Ovary (tissue), 9 donors: ENCODE results near the gene POLR3H. TPM values are rescaled to one million over a fixed set of nuclear protein-coding genes. Genes with fewer than 3 reads are reported as not detected.
A peak's percentile ranks its signal among the peaks of the same experiment; 100 is the strongest.

Experiments used
- DNase-seq, 5 donors: peaks; one replicate each; pipeline ENCODE4 v3.0.0-alpha.2; 2019 to 2020
- H3K27ac ChIP-seq, 2 donors: fragments of 200-600 bp; one replicate each; pipeline versions ENCODE4 v1.5.1 to v1.8.0; 2019 to 2022
- H3K27me3 ChIP-seq: fragments of 200-600 bp; one replicate; pipeline ENCODE4 v1.8.0; 2022
- H3K36me3 ChIP-seq: fragments of 200-600 bp; sonication (generic); one replicate; pipeline ENCODE4 v1.5.1; 2019
- H3K4me1 ChIP-seq: one replicate; pipeline ENCODE4 v1.8.1; 2013; ENCODE audit warnings: mild to moderate bottlenecking, moderate library complexity; ENCODE audit not compliant: insufficient read depth
- H3K4me3 ChIP-seq: fragments of 200-600 bp; sonication (generic); one replicate; pipeline ENCODE4 v1.5.1; 2017
- H3K9me3 ChIP-seq, 2 donors: fragments of 200-600 bp in 1 of 2; sonication (generic) in 1 of 2; one replicate each; pipeline versions ENCODE4 v1.5.1 to v1.8.1; 2013 to 2019; ENCODE audit warnings: mild to moderate bottlenecking in 1 of 2, moderate library complexity in 1 of 2
- CTCF ChIP-seq, 3 donors: fragments of 450-650 bp in 2 of 3; fragments of 200-600 bp in 1 of 3; IDR thresholded peaks; one replicate each; pipeline versions ENCODE4 v1.5.1 to v1.8.0; 2016 to 2022; ENCODE audit warnings: antibody characterized with exemption in 3 of 3, mild to moderate bottlenecking in 1 of 3
- EP300 ChIP-seq: sonication (generic); formaldehyde crosslinking; IDR thresholded peaks from one replicate; pipeline ENCODE4 v1.6.1; 2017; ENCODE audit warnings: antibody characterized with exemption
- POLR2A ChIP-seq: fragments of 450-650 bp; IDR thresholded peaks from one replicate; pipeline ENCODE4 v1.6.1; 2017; ENCODE audit warnings: antibody characterized with exemption, mild to moderate bottlenecking, moderate library complexity
- WGBS, 3 donors: extraction: QIAGEN DNeasy Blood & Tissue Kit in 1 of 3; methylation state at CpG; one replicate each; pipeline versions ENCODE4 v1.1.5 to v1.1.7; 2013 to 2017; 5-methylcytosine and 5-hydroxymethylcytosine counted together
- intact Hi-C, 4 donors: fragments of 100-400 bp; cut with DNase I; formaldehyde crosslinking; loops; one replicate each; pipeline versions ENCODE4 v1.11.0 to v1.15.1; 2022 to 2023
- polyA plus RNA-seq, 2 donors: library from polyadenylated mRNA; stranded (reverse); fragments of 200-250 nt in 1 of 2; fragments of 350-450 nt in 1 of 2; fragmentation: Illumina TruSeq in 1 of 2; extraction: RNeasy Lipid Tissue Mini Kit (QIAGEN cat#74804) in 1 of 2; gene quantifications; one replicate each; pipeline ENCODE4 v1.2.3, GENCODE V29; 2013 to 2014
- total RNA-seq, 7 donors: library from RNA; depleted of rRNA in 2 of 7; stranded (reverse); fragments of >200 nt in 2 of 7; fragmentation: NEBNext Ultra II Directional in 3 of 7; extraction: Animal tissue kit (Norgen Biotek cat#: 25700) in 3 of 7; gene quantifications; one replicate each; pipeline versions ENCODE4 v1.1.0 to v1.2.4, GENCODE V29; 2016 to 2023
- donor health status: DM: no; HTN: no; CAD: no; lungs with moderate emphysema.
- donor health status: DM: no; HTN: no; CAD: no.
- donor health status: Bipolar disorder and iron deficiency.
- donor health status: DM: yes; HTN: yes; CAD: no.
- donor health status: DM: no; HTN: no; CAD: no.
- donor health status: DM: yes; HTN: yes; CAD: no.

Gene POLR3H
- total and polyA plus RNA-seq, 9 donors: 15.7 to 84.6 (median 49.6) TPM

- intact Hi-C loops: no loop called here
- Histone ChIP-seq H3K4me3 (no peak overlapping the region), H3K27me3 (no peaks in the 10 kb centered on the region), H3K4me1 (peaks cover 2% of the 10 kb centered on the region), H3K36me3 (no peaks in the 10 kb centered on the region), H3K9me3 (no peaks in the 10 kb centered on the region), H3K27ac (peak overlapping the region; percentile 20 to 31)
- TF ChIP-seq EP300: no peak
- no peak for DNase-seq
- 86 to 90% (median 86%) methylated on average over 17 of the region's 17 CpGs for WGBS, 3 donors
These were observed 12.4 kb downstream of the POLR3H start for GRCh38 chr22:41531715-41532477.

GRCh38 chr22:41530890-41531714 lies 13.2 kb downstream of the POLR3H start:
- intact Hi-C loops: no loop called here
- DNase-seq: no peak
- peaks cover 2% of the 10 kb centered on the region for H3K4me1 ChIP-seq
- H3K4me3 ChIP-seq: no peak overlapping the region
- H3K36me3 ChIP-seq: no peaks in the 10 kb centered on the region
- no peak for TF ChIP-seq POLR2A
- no peak for TF ChIP-seq EP300
- TF ChIP-seq CTCF (IDR thresholded peaks at IDR 0.05): no peak
- 62 to 74% (median 68%) methylated on average over 16 to 18 of the region's 18 CpGs for WGBS, 3 donors
- H3K27me3 ChIP-seq: no peaks in the 10 kb centered on the region
- H3K27ac ChIP-seq: peak overlapping the region in 1 of 2 donors; percentile 31
- no peaks in the 10 kb centered on the region for H3K9me3 ChIP-seq

- Histone ChIP-seq H3K4me3 (no peak overlapping the region), H3K27me3 (no peaks in the 10 kb centered on the region), H3K9me3 (no peaks in the 10 kb centered on the region), H3K36me3 (no peaks in the 10 kb centered on the region), H3K4me1 (peaks cover 14% of the 10 kb centered on the region), H3K27ac (no peak overlapping the region)
- 71 to 74% (median 73%) methylated on average over 13 of the region's 13 CpGs for WGBS, 3 donors
- TF ChIP-seq POLR2A (no peak), EP300 (no peak), CTCF (IDR thresholded peaks at IDR 0.05) (no peak)
- intact Hi-C loops: no loop called here
- no peak for DNase-seq
These were observed 15.2 kb downstream of the POLR3H start for GRCh38 chr22:41528938-41529561.

- Histone ChIP-seq H3K36me3 (no peaks in the 10 kb centered on the region), H3K4me3 (no peak overlapping the region), H3K27me3 (no peaks in the 10 kb centered on the region), H3K27ac (no peak overlapping the region), H3K9me3 (no peaks in the 10 kb centered on the region), H3K4me1 (peaks cover 20% of the 10 kb centered on the region)
- no peak for DNase-seq
- intact Hi-C loops: no loop called here
- 78 to 87% (median 79%) methylated on average over 16 of the region's 16 CpGs for WGBS, 3 donors
- no peak for TF ChIP-seq CTCF (IDR thresholded peaks at IDR 0.05)
- TF ChIP-seq EP300: no peak
- TF ChIP-seq POLR2A: no peak
These were observed 16.0 kb downstream of the POLR3H start for GRCh38 chr22:41528132-41528766.
